Smooth muscle cell (in vitro differentiated cells): ENCODE measurements around the gene NAP1L4. TPM values are rescaled to one million over a fixed set of nuclear protein-coding genes. Genes with fewer than 3 reads are reported as not detected.
"Not testable (repeated sequence)": the region's sequence is repeated elsewhere in the genome, so short reads cannot be mapped to it uniquely, and the experiment has no call there.

Experiments used
- DNase-seq: peaks from one replicate; lab custom pipeline; 2025; ENCODE audit not compliant: unreplicated experiment; lab: John Stamatoyannopoulos, UW
- H2AFZ ChIP-seq: fragments of 200-600 bp; sonication (generic); 2 replicates; pipeline ENCODE4 v1.6.0; 2016; ENCODE audit warnings: antibody characterized with exemption, low read depth, mild to moderate bottlenecking
- H3F3A ChIP-seq: fragments of 200-600 bp; sonication (generic); 2 replicates; pipeline ENCODE4 v1.6.0; 2017; ENCODE audit warnings: antibody characterized with exemption, low read depth
- H3K27ac ChIP-seq: fragments of 200-600 bp; sonication (generic); 2 replicates; pipeline ENCODE4 v1.5.1; 2016; ENCODE audit warnings: low read depth, mild to moderate bottlenecking
- H3K27me3 ChIP-seq: fragments of 200-600 bp; sonication (generic); 2 replicates; pipeline ENCODE4 v1.6.1; 2016; ENCODE audit warnings: low read depth, mild to moderate bottlenecking
- H3K36me3 ChIP-seq: fragments of 200-600 bp; sonication (generic); 2 replicates; pipeline ENCODE4 v1.5.1; 2016; ENCODE audit warnings: low read depth
- H3K4me1 ChIP-seq: fragments of 200-600 bp; sonication (generic); 2 replicates; pipeline ENCODE4 v1.5.1; 2016; ENCODE audit warnings: low read depth
- H3K4me2 ChIP-seq: fragments of 200-600 bp; sonication (generic); 2 replicates; pipeline ENCODE4 v1.6.0; 2016; ENCODE audit warnings: mild to moderate bottlenecking
- H3K4me3 ChIP-seq: fragments of 200-600 bp; sonication (generic); 2 replicates; pipeline ENCODE4 v1.5.1; 2016; ENCODE audit warnings: mild to moderate bottlenecking
- H3K79me2 ChIP-seq: fragments of 200-600 bp; sonication (generic); 2 replicates; pipeline ENCODE4 v1.6.0; 2016; ENCODE audit warnings: low read depth, mild to moderate bottlenecking
- H3K9ac ChIP-seq: fragments of 200-600 bp; sonication (generic); 2 replicates; pipeline ENCODE4 v1.6.0; 2016; ENCODE audit warnings: low read depth
- H3K9me3 ChIP-seq: fragments of 200-600 bp; sonication (generic); replicated peaks from 2 replicates; pipeline ENCODE4 v1.5.1; 2016; ENCODE audit warnings: low read depth
- H4K20me1 ChIP-seq: fragments of 200-600 bp; sonication (generic); 2 replicates; pipeline ENCODE4 v1.6.0; 2016; ENCODE audit warnings: low read depth
- CTCF ChIP-seq: fragments of 200-600 bp; sonication (generic); IDR thresholded peaks from 2 replicates; pipeline ENCODE4 v1.5.1; 2017; ENCODE audit warnings: borderline replicate concordance, mild to moderate bottlenecking, antibody characterized with exemption; ENCODE audit not compliant: insufficient read depth, poor library complexity, severe bottlenecking
- WGBS: methylation state at CpG from one replicate; pipeline ENCODE4 v1.1.7; 2016; ENCODE audit warnings: low lambda C conversion rate; 5-methylcytosine and 5-hydroxymethylcytosine counted together
- polyA plus RNA-seq: library from polyadenylated mRNA; unstranded; fragments of >200 nt; fragmentation: Nextera tagmentation; extraction: Ambion mirVana; gene quantifications from 2 replicates; pipeline ENCODE4 v1.2.1, GENCODE V29; 2016
- total RNA-seq: library from RNA; depleted of rRNA; stranded (reverse); fragments of >200 nt; gene quantifications from 2 replicates; pipeline ENCODE4 v1.2.3, GENCODE V29; 2014

NAP1L4 gene
- total and polyA plus RNA-seq, 2 experiments from 2014 or later, result 63.1 to 95.0 TPM

GRCh38 chr11:2940147-2940920 lies 51.8 kb downstream of the NAP1L4 start:
- Histone ChIP-seq H2AFZ (no peak overlapping the region), H3K79me2 (no peaks in the 10 kb centered on the region), H3K4me2 (no peak overlapping the region), H4K20me1 (peaks cover 23% of the 10 kb centered on the region), H3F3A (peaks cover 4% of the 10 kb centered on the region), H3K4me1 (peaks cover 4% of the 10 kb centered on the region), H3K9me3 (no peaks in the 10 kb centered on the region), H3K9ac (no peak overlapping the region), H3K4me3 (no peak overlapping the region), H3K27ac (peak overlapping the region; percentile 11), H3K36me3 (no peaks in the 10 kb centered on the region), H3K27me3 (no peaks in the 10 kb centered on the region)
- DNase-seq, result no peak
- no peak for TF ChIP-seq CTCF
- 84% methylated on average over 16 of the region's 16 CpGs for WGBS

- H3K9me3 ChIP-seq, H3F3A ChIP-seq, H4K20me1 ChIP-seq, DNase-seq, H3K27ac ChIP-seq, H3K79me2 ChIP-seq, H3K4me2 ChIP-seq, H3K27me3 ChIP-seq, H3K9ac ChIP-seq, H3K4me3 ChIP-seq, H3K36me3 ChIP-seq, H2AFZ ChIP-seq, H3K4me1 ChIP-seq: not testable (repeated sequence)
- WGBS, result 84% methylated on average over 14 of the region's 20 CpGs
Observed at GRCh38 chr11:2938458-2939418, 53.4 kb downstream of the NAP1L4 start.

- 87% methylated on average over 31 of the region's 32 CpGs for WGBS
Observed at GRCh38 chr11:2937641-2938457, 54.3 kb downstream of the NAP1L4 start.

GRCh38 chr11:2934611-2935239 lies 57.4 kb downstream of the NAP1L4 start:
- Histone ChIP-seq H3K4me1 (no peaks in the 10 kb centered on the region), H4K20me1 (no peaks in the 10 kb centered on the region), H3K36me3 (no peaks in the 10 kb centered on the region), H3K9ac (no peak overlapping the region), H3K4me2 (no peak overlapping the region), H3K27ac (no peak overlapping the region), H3K79me2 (no peaks in the 10 kb centered on the region), H3K4me3 (no peak overlapping the region), H3F3A (no peaks in the 10 kb centered on the region), H2AFZ (no peak overlapping the region), H3K27me3 (no peaks in the 10 kb centered on the region), H3K9me3 (no peaks in the 10 kb centered on the region)
- DNase-seq, result no peak
- no peak for TF ChIP-seq CTCF
- 94% methylated on average over 14 of the region's 14 CpGs for WGBS

More at GRCh38 chr11:2937641-2938457, 54.3 kb downstream of the NAP1L4 start:
- not testable (repeated sequence) for H3K36me3 ChIP-seq, H3K27ac ChIP-seq, H3K4me1 ChIP-seq, H3K9me3 ChIP-seq, H3K4me2 ChIP-seq, DNase-seq, H3K27me3 ChIP-seq, H4K20me1 ChIP-seq, H3F3A ChIP-seq, H3K4me3 ChIP-seq, H3K9ac ChIP-seq, H3K79me2 ChIP-seq, H2AFZ ChIP-seq
